ENCODE results near the gene DPH1. TPM values are rescaled to one million over a fixed set of nuclear protein-coding genes. Genes with fewer than 3 reads are reported as not detected.

The DPH1 gene
- total RNA-seq, 2 donors from 2014 or later, result 31.1 to 48.3 TPM

GRCh38 chr17:2083613-2084035 is 53.7 kb downstream of the DPH1 start:
- Mint-ChIP-seq H3K36me3 (ENCODE audit: low read depth) (peaks cover 52% of the 10 kb centered on the region), H3K9me3 (no peaks in the 10 kb centered on the region), H3K4me3 (no peak overlapping the region), H3K4me1 (peaks cover 27% of the 10 kb centered on the region), H3K27ac (no peak overlapping the region), H3K27me3 (ENCODE audit: insufficient read depth) (no peaks in the 10 kb centered on the region)
- TF ChIP-seq CTCF (conservative IDR thresholded peaks at IDR 0.05), result no peak
- no peak overlapping the region for H3K4me3 ChIP-seq (ENCODE audit: low read length)
- no peak overlapping the region for H3K27ac ChIP-seq (ENCODE audit: low read depth, low read length)
- H3K27me3 ChIP-seq (ENCODE audit: control insufficient read depth, insufficient read depth, low read length, poor library complexity, severe bottlenecking), result no peaks in the 10 kb centered on the region
- WGBS, 2 experiments (ENCODE audit: insufficient coverage in 1 of 2, insufficient read length in 1 of 2), result 91 to 93% methylated on average over 5 to 7 of the region's 7 CpGs
- H3K9me3 ChIP-seq (ENCODE audit: control insufficient read depth, low read length), result no peaks in the 10 kb centered on the region
- no peak overlapping the region for H3K9ac ChIP-seq (ENCODE audit: extremely low read depth, low read length, poor library complexity, severe bottlenecking)
- DNase-seq, result no peak
- H3K36me3 ChIP-seq (ENCODE audit: control insufficient read depth, insufficient read depth, low read length), result peaks cover 63% of the 10 kb centered on the region
- H3K4me1 ChIP-seq (ENCODE audit: control insufficient read depth, insufficient read depth, low read length), result peaks cover 18% of the 10 kb centered on the region

- Mint-ChIP-seq H3K4me1 (peaks cover 30% of the 10 kb centered on the region), H3K27ac (no peak overlapping the region), H3K4me3 (no peak overlapping the region), H3K9me3 (no peaks in the 10 kb centered on the region), H3K27me3 (ENCODE audit: insufficient read depth) (no peaks in the 10 kb centered on the region), H3K36me3 (ENCODE audit: low read depth) (peaks cover 48% of the 10 kb centered on the region)
- peaks cover 18% of the 10 kb centered on the region for H3K4me1 ChIP-seq (ENCODE audit: control insufficient read depth, insufficient read depth, low read length)
- WGBS, 2 experiments (ENCODE audit: insufficient coverage in 1 of 2, insufficient read length in 1 of 2), result 86 to 90% methylated on average over 5 to 8 of the region's 8 CpGs
- no peak for TF ChIP-seq CTCF (conservative IDR thresholded peaks at IDR 0.05)
- H3K27me3 ChIP-seq (ENCODE audit: control insufficient read depth, insufficient read depth, low read length, poor library complexity, severe bottlenecking), result no peaks in the 10 kb centered on the region
- no peak overlapping the region for H3K27ac ChIP-seq (ENCODE audit: low read depth, low read length)
- H3K9ac ChIP-seq (ENCODE audit: extremely low read depth, low read length, poor library complexity, severe bottlenecking), result no peak overlapping the region
- no peak for DNase-seq
- no peaks in the 10 kb centered on the region for H3K9me3 ChIP-seq (ENCODE audit: control insufficient read depth, low read length)
- peaks cover 63% of the 10 kb centered on the region for H3K36me3 ChIP-seq (ENCODE audit: control insufficient read depth, insufficient read depth, low read length)
- no peak overlapping the region for H3K4me3 ChIP-seq (ENCODE audit: low read length)
Observed at GRCh38 chr17:2084036-2084765, 54.2 kb downstream of the DPH1 start.

GRCh38 chr17:2084766-2085647 is 55.1 kb downstream of the DPH1 start:
- H3K4me3 Mint-ChIP-seq, result no peak overlapping the region
- no peaks in the 10 kb centered on the region for H3K9me3 ChIP-seq (ENCODE audit: control insufficient read depth, low read length)
- 91 to 92% methylated on average over 4 to 13 of the region's 13 CpGs for WGBS, 2 experiments (ENCODE audit: insufficient coverage in 1 of 2, insufficient read length in 1 of 2)
- H3K27me3 ChIP-seq (ENCODE audit: control insufficient read depth, insufficient read depth, low read length, poor library complexity, severe bottlenecking), result no peaks in the 10 kb centered on the region
- H3K9me3 Mint-ChIP-seq, result no peaks in the 10 kb centered on the region
- no peak overlapping the region for H3K27ac Mint-ChIP-seq
- peaks cover 57% of the 10 kb centered on the region for H3K36me3 ChIP-seq (ENCODE audit: control insufficient read depth, insufficient read depth, low read length)
- H3K4me1 ChIP-seq (ENCODE audit: control insufficient read depth, insufficient read depth, low read length), result peaks cover 18% of the 10 kb centered on the region
- no peak for DNase-seq
- no peak for TF ChIP-seq CTCF (conservative IDR thresholded peaks at IDR 0.05)
- no peak overlapping the region for H3K4me3 ChIP-seq (ENCODE audit: low read length)
- no peak overlapping the region for H3K27ac ChIP-seq (ENCODE audit: low read depth, low read length)
- no peak overlapping the region for H3K9ac ChIP-seq (ENCODE audit: extremely low read depth, low read length, poor library complexity, severe bottlenecking)
- H3K36me3 Mint-ChIP-seq (ENCODE audit: low read depth), result peaks cover 40% of the 10 kb centered on the region
- peaks cover 38% of the 10 kb centered on the region for H3K4me1 Mint-ChIP-seq
- no peaks in the 10 kb centered on the region for H3K27me3 Mint-ChIP-seq (ENCODE audit: insufficient read depth)

Measured in endodermal cell (in vitro differentiated cells).